WERI-Rb-1 (cell line): Measurements from ENCODE around the gene CHL1.
A peak's percentile ranks its signal among the peaks of the same experiment; 100 is the strongest.

Experiments used
- DNase-seq: peaks from one replicate; pipeline ENCODE4 v3.0.0-alpha.2; 2020
- H3K27ac ChIP-seq: fragments of 250-450 bp; sonication (Bioruptor Pico); 2 replicates; pipeline ENCODE4 v1.5.1; 2020; ENCODE audit warnings: mild to moderate bottlenecking, moderate library complexity
- H3K27me3 ChIP-seq: fragments of 250-450 bp; sonication (Bioruptor Pico); 2 replicates; pipeline ENCODE4 v1.5.1; 2021; ENCODE audit warnings: mild to moderate bottlenecking, low read depth, moderate library complexity; ENCODE audit not compliant: insufficient read depth, severe bottlenecking
- H3K36me3 ChIP-seq: fragments of 250-450 bp; sonication (Bioruptor Pico); 2 replicates; pipeline ENCODE4 v1.5.1; 2020; ENCODE audit warnings: mild to moderate bottlenecking, moderate library complexity
- H3K4me3 ChIP-seq: 2 replicates; pipeline ENCODE4 v1.5.1; 2011; ENCODE audit warnings: low read depth, mild to moderate bottlenecking, control low read depth, low read length
- H3K9me3 ChIP-seq: fragments of 250-450 bp; sonication (Bioruptor Pico); 2 replicates; pipeline ENCODE4 v1.5.1; 2021; ENCODE audit warnings: mild to moderate bottlenecking, moderate library complexity; ENCODE audit not compliant: severe bottlenecking
- CTCF ChIP-seq: IDR thresholded peaks from 2 replicates; pipeline ENCODE4 v1.5.1; 2011; ENCODE audit warnings: low read depth, mild to moderate bottlenecking, control low read depth, inconsistent platforms, low read length

Gene CHL1

GRCh38 chr3:207973-208372 is 11.4 kb downstream of the CHL1 start:
- no peaks in the 10 kb centered on the region for H3K9me3 ChIP-seq
- H3K4me3 ChIP-seq, result no peak overlapping the region
- no peak for DNase-seq
- no peaks in the 10 kb centered on the region for H3K36me3 ChIP-seq
- H3K27ac ChIP-seq, result no peak overlapping the region
- no peaks in the 10 kb centered on the region for H3K27me3 ChIP-seq
- no peak for TF ChIP-seq CTCF

- DNase-seq, result no peak
- Histone ChIP-seq H3K27me3 (no peaks in the 10 kb centered on the region), H3K9me3 (no peaks in the 10 kb centered on the region), H3K4me3 (no peak overlapping the region), H3K27ac (no peak overlapping the region), H3K36me3 (no peaks in the 10 kb centered on the region)
- TF ChIP-seq CTCF, result no peak
Measured at GRCh38 chr3:210669-211068, 14.1 kb downstream of the CHL1 start.

- Histone ChIP-seq H3K36me3 (no peaks in the 10 kb centered on the region), H3K27me3 (no peaks in the 10 kb centered on the region), H3K9me3 (no peaks in the 10 kb centered on the region), H3K4me3 (no peak overlapping the region), H3K27ac (no peak overlapping the region)
- TF ChIP-seq CTCF, result no peak
- no peak for DNase-seq
Measured at GRCh38 chr3:212432-212831, 15.9 kb downstream of the CHL1 start.

- TF ChIP-seq CTCF, result no peak
- Histone ChIP-seq H3K27me3 (no peaks in the 10 kb centered on the region), H3K4me3 (no peak overlapping the region), H3K27ac (no peak overlapping the region), H3K36me3 (no peaks in the 10 kb centered on the region), H3K9me3 (no peaks in the 10 kb centered on the region)
- peak; percentile 41 for DNase-seq
Measured at GRCh38 chr3:217099-217813, 20.7 kb downstream of the CHL1 start.

- no peak for TF ChIP-seq CTCF
- H3K9me3 ChIP-seq, result no peaks in the 10 kb centered on the region
- no peaks in the 10 kb centered on the region for H3K27me3 ChIP-seq
- no peaks in the 10 kb centered on the region for H3K36me3 ChIP-seq
- no peak overlapping the region for H3K27ac ChIP-seq
- no peak overlapping the region for H3K4me3 ChIP-seq
- DNase-seq, result no peak
Measured at GRCh38 chr3:217948-218347, 21.4 kb downstream of the CHL1 start.
